K562 treated with DMSO at 1 percent for 4 hours (cell line): ENCODE results near the gene TSPAN8. TPM values are rescaled to one million over a fixed set of nuclear protein-coding genes. Genes with fewer than 3 reads are reported as not detected.

Experiments used
- total RNA-seq: library from RNA; unstranded; fragments of 300-600 nt; gene quantifications from 2 replicates; pipeline ENCODE4 v1.2.3, GENCODE V29; 2022; ENCODE audit not compliant: insufficient read depth

The TSPAN8 gene
- not detected in 2 replicates for total RNA-seq

DNA sequence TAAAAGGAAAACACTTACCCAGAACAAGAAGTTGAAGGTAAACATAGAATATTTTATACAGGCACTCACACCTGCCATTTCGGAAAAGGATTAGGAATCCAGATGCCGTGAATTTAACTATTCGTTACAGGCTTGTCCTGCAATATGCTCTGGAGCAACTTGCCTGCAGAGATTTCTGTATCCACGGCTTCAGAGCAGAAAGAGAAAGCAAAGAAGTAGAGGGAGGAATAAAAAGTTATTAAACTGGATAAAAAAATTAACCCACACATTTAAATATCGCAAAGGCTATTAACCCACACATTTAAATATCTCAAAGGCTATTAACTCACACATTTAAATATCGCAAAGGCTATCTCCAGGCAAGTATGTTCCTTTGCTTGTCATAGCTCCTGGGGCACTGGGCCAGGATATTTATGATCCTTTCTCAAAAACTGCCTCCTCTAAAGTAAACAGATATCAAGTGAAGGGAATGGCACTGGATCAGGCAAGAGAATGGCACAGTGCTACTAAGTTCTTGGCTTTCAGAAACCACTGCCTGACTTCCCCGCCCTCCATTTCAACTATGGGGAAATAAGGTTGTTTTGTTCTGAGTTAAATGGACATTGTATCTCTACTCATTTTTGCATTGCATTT, at the start of gene TSPAN8:
TSS of gene TSPAN8 (minus strand) at position 399 of the 633 bp plus-strand sequence. CDS start at position 78, 321 bp downstream.

Other genes with a start within 250 kb of the TSPAN8 start
- 2.7 and 7.0 TPM in 2 replicates for gene PTPRR, start 237.3 kb downstream of the TSPAN8 start, total RNA-seq